GM20000 (cell line): ENCODE measurements around the gene TRIM25.

Experiments used
- DNase-seq: peaks from one replicate; pipeline ENCODE4 v3.0.0; 2012; ENCODE audit warnings: low spot score
- TF ChIP-seq, protein P1 (sequence below): IDR thresholded peaks from 2 replicates; pipeline ENCODE4 v1.5.1; 2012; ENCODE audit warnings: mild to moderate bottlenecking, control low read depth; ENCODE audit errors: extremely low read depth, missing control alignments

Gene TRIM25

DNA sequence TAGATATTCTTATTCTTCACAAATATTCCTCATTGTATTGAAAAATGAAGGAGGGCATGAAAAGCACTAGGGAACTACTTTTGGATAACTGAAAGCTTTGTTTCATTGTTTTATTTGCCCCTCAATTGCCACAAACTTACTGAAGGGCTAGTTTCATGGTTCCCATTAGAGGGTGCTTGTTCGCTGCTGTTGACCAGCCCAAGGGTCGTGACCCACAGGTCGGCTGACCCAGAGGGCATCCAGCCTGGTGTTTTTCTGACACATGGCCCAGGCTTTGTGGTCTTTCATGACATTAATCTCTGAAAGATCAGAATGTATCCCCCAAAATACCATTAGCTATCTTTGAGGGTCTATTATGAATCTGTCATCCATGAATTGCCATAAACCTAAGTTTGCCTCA, 49.9 kb downstream of the TRIM25 start:
- no peak for DNase-seq

DNA sequence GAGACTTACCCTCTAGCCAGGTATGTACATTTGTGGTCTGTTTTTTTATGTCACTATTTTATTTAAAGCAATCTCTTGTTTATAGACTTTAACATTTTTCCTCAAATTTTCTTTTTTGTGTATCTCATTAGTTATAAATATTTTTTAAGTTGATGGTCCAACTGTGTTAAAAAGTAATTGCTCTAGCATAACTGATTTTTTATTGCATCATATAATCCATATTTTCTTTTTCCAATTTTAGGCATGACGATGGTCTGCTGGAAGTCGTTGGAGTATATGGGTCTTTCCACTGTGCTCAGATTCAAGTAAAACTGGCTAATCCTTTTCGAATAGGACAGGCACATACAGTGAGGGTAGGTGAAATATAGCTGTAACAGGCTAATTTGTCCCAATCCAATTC, 52.0 kb downstream of the TRIM25 start:
- TF ChIP-seq, protein P1, sequence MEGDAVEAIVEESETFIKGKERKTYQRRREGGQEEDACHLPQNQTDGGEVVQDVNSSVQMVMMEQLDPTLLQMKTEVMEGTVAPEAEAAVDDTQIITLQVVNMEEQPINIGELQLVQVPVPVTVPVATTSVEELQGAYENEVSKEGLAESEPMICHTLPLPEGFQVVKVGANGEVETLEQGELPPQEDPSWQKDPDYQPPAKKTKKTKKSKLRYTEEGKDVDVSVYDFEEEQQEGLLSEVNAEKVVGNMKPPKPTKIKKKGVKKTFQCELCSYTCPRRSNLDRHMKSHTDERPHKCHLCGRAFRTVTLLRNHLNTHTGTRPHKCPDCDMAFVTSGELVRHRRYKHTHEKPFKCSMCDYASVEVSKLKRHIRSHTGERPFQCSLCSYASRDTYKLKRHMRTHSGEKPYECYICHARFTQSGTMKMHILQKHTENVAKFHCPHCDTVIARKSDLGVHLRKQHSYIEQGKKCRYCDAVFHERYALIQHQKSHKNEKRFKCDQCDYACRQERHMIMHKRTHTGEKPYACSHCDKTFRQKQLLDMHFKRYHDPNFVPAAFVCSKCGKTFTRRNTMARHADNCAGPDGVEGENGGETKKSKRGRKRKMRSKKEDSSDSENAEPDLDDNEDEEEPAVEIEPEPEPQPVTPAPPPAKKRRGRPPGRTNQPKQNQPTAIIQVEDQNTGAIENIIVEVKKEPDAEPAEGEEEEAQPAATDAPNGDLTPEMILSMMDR: no peak
- no peak for DNase-seq

More for the DNA sequence above, 49.9 kb downstream of the TRIM25 start:
- TF ChIP-seq, protein P1: no peak

DNA sequence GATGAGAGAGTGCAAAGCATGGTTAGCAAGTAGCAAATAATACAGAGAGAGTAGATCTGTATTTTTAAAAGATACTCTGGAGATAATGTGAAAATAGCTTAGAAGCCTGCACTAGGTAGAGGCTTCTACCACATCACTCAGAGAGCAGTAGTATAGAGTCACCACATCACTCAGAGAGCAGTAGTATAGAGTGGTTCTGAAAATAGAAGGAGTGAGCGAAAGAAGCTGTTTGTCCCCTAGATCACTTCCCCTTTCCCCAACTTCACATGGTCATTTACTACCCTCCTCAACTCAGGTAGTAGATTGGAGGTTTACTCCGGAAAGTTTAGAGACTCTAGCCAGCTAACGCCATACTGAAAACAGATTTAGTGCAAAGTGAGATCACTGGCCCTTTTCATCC, 62.8 kb downstream of the TRIM25 start:
- TF ChIP-seq, protein P1: no peak
- no peak for DNase-seq

DNA sequence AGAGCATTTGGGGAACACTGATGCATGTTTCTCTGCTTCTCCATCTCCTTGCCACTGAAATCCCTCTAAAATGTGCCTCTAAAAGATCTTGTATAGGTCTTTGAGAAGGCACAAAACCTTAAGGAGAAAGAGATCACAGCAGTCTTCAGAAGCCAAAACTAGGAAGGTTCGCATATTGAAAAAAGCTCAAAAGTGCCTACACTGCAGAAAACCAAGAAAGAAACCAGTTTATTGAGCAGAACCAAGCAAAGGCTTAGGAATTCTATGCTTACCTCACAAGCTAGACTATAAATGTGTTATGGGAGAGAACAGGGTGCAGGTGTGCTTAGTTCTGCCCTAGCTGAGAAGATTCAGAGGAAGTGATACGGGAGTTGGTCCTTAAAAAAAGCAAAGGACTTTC, 63.3 kb downstream of the TRIM25 start:
- no peak for DNase-seq

DNA sequence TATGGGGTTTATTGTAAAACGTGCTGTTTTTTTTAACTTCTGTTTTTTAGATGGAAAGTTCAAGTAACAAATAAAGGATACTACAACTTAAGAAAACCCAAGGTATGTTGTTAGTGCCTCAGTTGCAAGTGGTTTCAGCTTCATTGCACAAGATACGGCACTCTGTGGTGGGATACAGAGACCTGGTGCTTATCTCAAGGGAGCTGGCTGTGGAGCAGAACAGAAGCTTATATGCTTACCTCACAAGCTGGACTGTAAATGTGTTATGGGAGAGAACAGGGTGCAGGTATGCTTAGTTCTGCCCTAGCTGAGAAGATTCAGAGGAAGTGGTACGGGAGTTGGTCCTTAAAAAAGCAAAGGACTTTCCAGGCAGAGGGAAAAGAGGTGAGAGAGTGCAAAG, 64.7 kb downstream of the TRIM25 start:
- DNase-seq: no peak
- TF ChIP-seq, protein P1: no peak

More for the DNA sequence above, 63.3 kb downstream of the TRIM25 start:
- TF ChIP-seq, protein P1: no peak

DNA sequence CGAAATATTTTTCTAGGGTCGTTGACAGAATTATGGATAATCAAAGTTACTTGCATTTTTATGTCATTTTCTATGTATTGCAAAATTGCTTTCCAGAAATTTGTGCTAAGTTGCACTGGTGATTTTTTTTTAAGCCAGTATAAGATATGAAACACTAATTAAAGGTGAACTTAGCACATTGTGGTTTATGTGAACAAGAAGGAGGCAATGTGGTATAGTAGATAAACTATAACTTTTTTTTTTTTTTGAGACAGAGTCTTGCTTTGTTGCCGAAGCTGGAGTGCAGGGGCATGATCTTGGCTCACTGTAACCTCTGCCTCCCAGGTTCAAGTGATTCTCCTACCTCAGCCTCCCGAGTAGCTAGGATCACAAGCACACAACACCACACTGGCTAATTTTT, 66.7 kb downstream of the TRIM25 start:
- no peak for DNase-seq
- TF ChIP-seq, protein P1: no peak

DNA sequence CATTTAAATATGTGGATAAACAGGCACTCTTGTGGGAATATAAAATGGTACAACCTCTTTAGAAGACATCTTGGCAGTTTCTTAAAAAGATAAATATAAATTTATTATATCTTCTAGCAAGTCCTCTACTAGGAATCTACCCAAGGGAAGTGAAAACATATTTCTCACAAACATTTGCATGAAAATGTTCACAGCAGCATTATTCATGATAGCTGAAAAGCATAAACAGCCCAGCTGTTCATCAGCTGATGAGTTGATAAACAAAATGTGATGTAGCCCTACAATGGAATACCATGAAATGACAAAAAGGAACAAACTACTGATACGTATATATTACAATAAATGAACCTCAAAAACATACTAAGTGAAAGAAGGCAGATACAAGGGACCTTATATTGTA, 67.9 kb downstream of the TRIM25 start:
- DNase-seq: no peak
- TF ChIP-seq, protein P1: no peak
